Measurements from ENCODE around the gene NOS3. TPM values are rescaled to one million over a fixed set of nuclear protein-coding genes. Genes with fewer than 3 reads are reported as not detected.
A peak's percentile ranks its signal among the peaks of the same experiment; 100 is the strongest.

NOS3 gene
- total and polyA plus RNA-seq, 10 donors = 11.9 to 455 (median 164) TPM

GRCh38 chr7:150947761-150948651 lies 42.8 kb upstream of the NOS3 start:
- Histone ChIP-seq H3K27me3 (replicated peaks in 1 of 7) (peaks cover 0 to 32% (median 10%) of the 10 kb centered on the region in 7 donors), H3K27ac (no peak overlapping the region), H3K4me3 (no peak overlapping the region), H3K9me3 (no peaks in the 10 kb centered on the region), H3K36me3 (no peaks in the 10 kb centered on the region), H3K4me1 (no peaks in the 10 kb centered on the region)
- WGBS, 5 donors = 49 to 75% (median 54%) methylated on average over 20 to 34 of the region's 34 CpGs
- DNase-seq = peak; percentile 51
- intact Hi-C loops (cut with DNase I; ENCODE audit: low total_unique reads) = no loop called here
- no peak for TF ChIP-seq POLR2AphosphoS5 (IDR thresholded peaks at IDR 0.05)
- TF ChIP-seq POLR2A (IDR thresholded peaks at IDR 0.05) = no peak
- TF ChIP-seq, protein P1, sequence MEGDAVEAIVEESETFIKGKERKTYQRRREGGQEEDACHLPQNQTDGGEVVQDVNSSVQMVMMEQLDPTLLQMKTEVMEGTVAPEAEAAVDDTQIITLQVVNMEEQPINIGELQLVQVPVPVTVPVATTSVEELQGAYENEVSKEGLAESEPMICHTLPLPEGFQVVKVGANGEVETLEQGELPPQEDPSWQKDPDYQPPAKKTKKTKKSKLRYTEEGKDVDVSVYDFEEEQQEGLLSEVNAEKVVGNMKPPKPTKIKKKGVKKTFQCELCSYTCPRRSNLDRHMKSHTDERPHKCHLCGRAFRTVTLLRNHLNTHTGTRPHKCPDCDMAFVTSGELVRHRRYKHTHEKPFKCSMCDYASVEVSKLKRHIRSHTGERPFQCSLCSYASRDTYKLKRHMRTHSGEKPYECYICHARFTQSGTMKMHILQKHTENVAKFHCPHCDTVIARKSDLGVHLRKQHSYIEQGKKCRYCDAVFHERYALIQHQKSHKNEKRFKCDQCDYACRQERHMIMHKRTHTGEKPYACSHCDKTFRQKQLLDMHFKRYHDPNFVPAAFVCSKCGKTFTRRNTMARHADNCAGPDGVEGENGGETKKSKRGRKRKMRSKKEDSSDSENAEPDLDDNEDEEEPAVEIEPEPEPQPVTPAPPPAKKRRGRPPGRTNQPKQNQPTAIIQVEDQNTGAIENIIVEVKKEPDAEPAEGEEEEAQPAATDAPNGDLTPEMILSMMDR (IDR thresholded peaks at IDR 0.05 in 8 of 11, conservative IDR thresholded peaks at IDR 0.05 in 3 of 11) = no peak

DNA sequence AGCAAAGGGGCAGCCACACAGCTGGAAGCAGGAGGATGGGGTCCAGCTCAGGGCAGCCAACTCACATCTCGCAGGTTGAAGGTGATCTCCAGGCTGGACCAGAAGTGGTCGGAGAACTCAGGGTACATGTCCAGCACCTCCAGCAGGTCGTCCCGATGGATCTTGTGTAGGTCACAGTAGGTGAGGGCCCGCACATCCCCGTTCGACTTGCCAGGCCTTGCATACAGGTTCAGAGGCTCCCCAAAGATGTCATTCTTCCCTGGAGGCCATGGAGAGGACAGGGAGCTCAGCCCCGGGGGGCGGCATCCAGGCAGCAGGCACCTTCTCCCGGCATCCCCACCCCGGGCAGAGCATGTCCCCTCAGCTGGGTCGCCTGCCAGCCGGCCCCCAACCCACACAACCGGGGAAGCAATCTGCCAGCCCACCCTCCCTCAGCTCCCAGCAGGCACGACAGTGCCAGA lies 42.0 kb upstream of the NOS3 start:
- no peaks in the 10 kb centered on the region for H3K4me1 ChIP-seq
- H3K27me3 ChIP-seq (replicated peaks in 1 of 7) = peaks cover 0 to 40% (median 10%) of the 10 kb centered on the region in 7 donors
- TF ChIP-seq POLR2A (IDR thresholded peaks at IDR 0.05) = no peak
- no peak for TF ChIP-seq POLR2AphosphoS5 (IDR thresholded peaks at IDR 0.05)
- TF ChIP-seq, protein P1 (IDR thresholded peaks at IDR 0.05 in 8 of 11, conservative IDR thresholded peaks at IDR 0.05 in 3 of 11) = no peak
- no peaks in the 10 kb centered on the region for H3K9me3 ChIP-seq
- no peaks in the 10 kb centered on the region for H3K36me3 ChIP-seq
- no peak overlapping the region for H3K4me3 ChIP-seq
- intact Hi-C loops (cut with DNase I; ENCODE audit: low total_unique reads) = no loop called here
- WGBS, 5 donors = 85 to 96% (median 89%) methylated on average over 13 to 15 of the region's 15 CpGs
- no peak overlapping the region for H3K27ac ChIP-seq
- peak; percentile 70 for DNase-seq

- no peaks in the 10 kb centered on the region for H3K9me3 ChIP-seq
- peaks cover 0 to 48% (median 10%) of the 10 kb centered on the region in 7 donors for H3K27me3 ChIP-seq (replicated peaks in 1 of 7)
- no peak overlapping the region for H3K27ac ChIP-seq
- no peak for TF ChIP-seq POLR2A (IDR thresholded peaks at IDR 0.05)
- no peaks in the 10 kb centered on the region for H3K36me3 ChIP-seq
- intact Hi-C loops (cut with DNase I; ENCODE audit: low total_unique reads) = no loop called here
- H3K4me1 ChIP-seq = peaks cover 0 to under 1% (median 0%) of the 10 kb centered on the region in 6 donors
- no peak overlapping the region for H3K4me3 ChIP-seq
- 50 to 62% (median 57%) methylated on average over 4 of the region's 4 CpGs for WGBS, 5 donors
- peak; percentile 40 for DNase-seq
These were observed 41.3 kb upstream of the NOS3 start for GRCh38 chr7:150949564-150949963.

DNA sequence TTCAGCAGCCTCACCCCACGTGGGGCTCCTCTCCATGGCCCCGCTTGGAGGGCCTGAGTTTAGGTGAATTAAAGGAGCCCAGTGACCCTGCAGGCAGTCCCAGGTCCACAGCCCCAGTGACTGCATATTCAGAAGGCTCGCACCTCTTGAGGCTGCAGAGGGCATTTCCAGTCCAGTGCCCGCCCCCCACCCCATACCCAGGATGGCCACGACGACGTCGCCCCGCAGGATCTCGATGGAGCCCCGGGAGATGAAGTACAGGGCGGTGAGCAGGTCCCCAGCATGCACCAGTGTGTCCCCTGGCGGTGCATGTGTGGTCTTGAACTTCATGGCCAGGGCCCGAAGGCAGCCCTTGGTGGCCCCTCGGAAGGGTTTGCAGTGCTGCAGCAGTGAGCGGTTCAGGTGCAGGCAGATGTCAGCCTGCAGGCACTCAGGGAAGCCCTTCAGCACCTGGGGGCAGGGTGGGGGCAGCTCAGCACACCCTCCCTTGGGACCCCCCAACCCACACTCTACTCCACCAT lies 40.8 kb upstream of the NOS3 start:
- peak; percentile 67 for DNase-seq
- Histone ChIP-seq H3K27ac (no peak overlapping the region), H3K4me3 (no peak overlapping the region), H3K4me1 (peaks cover 0 to 6% (median 1%) of the 10 kb centered on the region in 6 donors), H3K27me3 (replicated peaks in 1 of 7) (peaks cover 0 to 51% (median 12%) of the 10 kb centered on the region in 7 donors), H3K36me3 (no peaks in the 10 kb centered on the region), H3K9me3 (no peaks in the 10 kb centered on the region)
- WGBS, 5 donors = 82 to 91% (median 89%) methylated on average over 6 to 16 of the region's 16 CpGs
- intact Hi-C loops (cut with DNase I; ENCODE audit: low total_unique reads) = no loop called here
- TF ChIP-seq POLR2AphosphoS5 (IDR thresholded peaks at IDR 0.05) (no peak), POLR2A (IDR thresholded peaks at IDR 0.05) (no peak)
- TF ChIP-seq, protein P1 (IDR thresholded peaks at IDR 0.05 in 8 of 11, conservative IDR thresholded peaks at IDR 0.05 in 3 of 11) = no peak

Data from spleen (tissue), 11 donors.